ENCODE data around the gene EIF5AL1.

The EIF5AL1 gene

DNA sequence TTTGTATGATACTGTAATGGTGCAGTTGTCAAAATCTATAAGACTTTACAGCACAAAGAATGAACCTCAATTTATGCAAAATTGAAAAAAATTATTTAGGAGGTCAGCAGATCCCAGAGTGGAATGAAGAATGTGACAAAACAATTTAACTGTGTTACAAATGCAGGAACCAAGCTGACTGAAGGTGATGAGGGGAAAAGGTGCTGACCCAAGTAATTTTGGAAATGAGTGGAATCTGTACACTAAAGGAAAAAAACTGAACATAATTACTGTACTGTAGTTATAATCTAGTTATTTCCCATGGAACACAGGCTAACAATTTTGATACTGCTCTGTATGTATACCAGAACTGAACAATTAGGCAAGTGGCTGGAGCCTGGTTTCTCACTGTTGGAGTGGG, 35.7 kb upstream of the EIF5AL1 start:
- Histone ChIP-seq H3K9ac (ENCODE audit: low read length) (no peak overlapping the region), H4K20me1 (ENCODE audit: insufficient read depth, low read length) (no peaks in the 10 kb centered on the region), H3K27me3 (ENCODE audit: low read depth, low read length) (peaks cover 7% of the 10 kb centered on the region; the same call in 1 of the 2 replicates), H3K9me3 (ENCODE audit: insufficient read depth, low read length) (no peaks in the 10 kb centered on the region), H3K4me3 (ENCODE audit: low read length) (no peak overlapping the region), H3K4me2 (ENCODE audit: low read length) (no peak overlapping the region), H3K36me3 (replicated peaks; ENCODE audit: low read depth, low read length) (no peaks in the 10 kb centered on the region), H3K4me1 (ENCODE audit: low read length) (no peaks in the 10 kb centered on the region), H3K79me2 (ENCODE audit: low read length) (no peaks in the 10 kb centered on the region), H3K27ac (ENCODE audit: low read length) (no peak overlapping the region), H2AFZ (ENCODE audit: low read depth, low read length) (no peak overlapping the region)
- TF ChIP-seq, protein P1, sequence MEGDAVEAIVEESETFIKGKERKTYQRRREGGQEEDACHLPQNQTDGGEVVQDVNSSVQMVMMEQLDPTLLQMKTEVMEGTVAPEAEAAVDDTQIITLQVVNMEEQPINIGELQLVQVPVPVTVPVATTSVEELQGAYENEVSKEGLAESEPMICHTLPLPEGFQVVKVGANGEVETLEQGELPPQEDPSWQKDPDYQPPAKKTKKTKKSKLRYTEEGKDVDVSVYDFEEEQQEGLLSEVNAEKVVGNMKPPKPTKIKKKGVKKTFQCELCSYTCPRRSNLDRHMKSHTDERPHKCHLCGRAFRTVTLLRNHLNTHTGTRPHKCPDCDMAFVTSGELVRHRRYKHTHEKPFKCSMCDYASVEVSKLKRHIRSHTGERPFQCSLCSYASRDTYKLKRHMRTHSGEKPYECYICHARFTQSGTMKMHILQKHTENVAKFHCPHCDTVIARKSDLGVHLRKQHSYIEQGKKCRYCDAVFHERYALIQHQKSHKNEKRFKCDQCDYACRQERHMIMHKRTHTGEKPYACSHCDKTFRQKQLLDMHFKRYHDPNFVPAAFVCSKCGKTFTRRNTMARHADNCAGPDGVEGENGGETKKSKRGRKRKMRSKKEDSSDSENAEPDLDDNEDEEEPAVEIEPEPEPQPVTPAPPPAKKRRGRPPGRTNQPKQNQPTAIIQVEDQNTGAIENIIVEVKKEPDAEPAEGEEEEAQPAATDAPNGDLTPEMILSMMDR (IDR thresholded peaks at IDR 0.05; ENCODE audit: low read depth, low read length): no peak

DNA sequence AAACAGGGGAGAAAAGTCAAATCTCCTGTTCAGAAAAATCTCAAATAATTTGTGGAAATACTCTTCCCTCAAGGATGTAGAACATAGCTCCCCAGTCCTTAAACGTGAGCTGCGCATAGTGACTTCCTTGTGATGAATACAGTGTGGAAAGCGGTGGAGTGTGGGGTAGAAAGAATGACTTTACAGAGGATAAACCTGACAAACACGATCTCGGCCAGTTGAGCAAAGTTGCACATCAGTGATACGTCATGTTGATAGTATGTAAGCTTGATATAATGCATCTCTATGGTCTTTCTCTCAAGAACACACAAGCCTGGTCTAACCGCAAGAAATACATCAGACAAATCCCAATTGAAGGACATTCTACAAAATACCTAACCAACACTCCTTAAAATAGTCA, 34.9 kb upstream of the EIF5AL1 start:
- TF ChIP-seq, protein P1 (IDR thresholded peaks at IDR 0.05; ENCODE audit: low read depth, low read length): no peak
- TF ChIP-seq EZH2phosphoT487 (IDR thresholded peaks at IDR 0.05; ENCODE audit: low read depth): no peak
- Histone ChIP-seq H3K4me3 (ENCODE audit: low read length) (no peak overlapping the region), H3K9ac (ENCODE audit: low read length) (no peak overlapping the region), H3K27ac (ENCODE audit: low read length) (no peak overlapping the region), H3K4me1 (ENCODE audit: low read length) (no peaks in the 10 kb centered on the region), H3K36me3 (replicated peaks; ENCODE audit: low read depth, low read length) (no peaks in the 10 kb centered on the region), H2AFZ (ENCODE audit: low read depth, low read length) (no peak overlapping the region), H3K79me2 (ENCODE audit: low read length) (no peaks in the 10 kb centered on the region), H3K27me3 (ENCODE audit: low read depth, low read length) (peaks cover 7% of the 10 kb centered on the region; the same call in 1 of the 2 replicates), H3K9me3 (ENCODE audit: insufficient read depth, low read length) (no peaks in the 10 kb centered on the region), H3K4me2 (ENCODE audit: low read length) (no peak overlapping the region), H4K20me1 (ENCODE audit: insufficient read depth, low read length) (no peaks in the 10 kb centered on the region)

- no peaks in the 10 kb centered on the region for H3K36me3 ChIP-seq (replicated peaks; ENCODE audit: low read depth, low read length)
- H3K27me3 ChIP-seq (ENCODE audit: low read depth, low read length): peaks cover 7% of the 10 kb centered on the region; the same call in 1 of the 2 replicates
- no peak overlapping the region for H2AFZ ChIP-seq (ENCODE audit: low read depth, low read length)
- no peak overlapping the region for H3K27ac ChIP-seq (ENCODE audit: low read length)
- no peak overlapping the region for H3K4me2 ChIP-seq (ENCODE audit: low read length)
- no peaks in the 10 kb centered on the region for H4K20me1 ChIP-seq (ENCODE audit: insufficient read depth, low read length)
- H3K4me3 ChIP-seq (ENCODE audit: low read length): no peak overlapping the region
- H3K9ac ChIP-seq (ENCODE audit: low read length): no peak overlapping the region
- no peaks in the 10 kb centered on the region for H3K79me2 ChIP-seq (ENCODE audit: low read length)
- H3K4me1 ChIP-seq (ENCODE audit: low read length): no peaks in the 10 kb centered on the region
- TF ChIP-seq, protein P1 (IDR thresholded peaks at IDR 0.05; ENCODE audit: low read depth, low read length): no peak
- TF ChIP-seq EZH2phosphoT487 (IDR thresholded peaks at IDR 0.05; ENCODE audit: low read depth): no peak
- no peaks in the 10 kb centered on the region for H3K9me3 ChIP-seq (ENCODE audit: insufficient read depth, low read length)
Measured at GRCh38 chr10:79479283-79479909, 32.9 kb upstream of the EIF5AL1 start.

DNA sequence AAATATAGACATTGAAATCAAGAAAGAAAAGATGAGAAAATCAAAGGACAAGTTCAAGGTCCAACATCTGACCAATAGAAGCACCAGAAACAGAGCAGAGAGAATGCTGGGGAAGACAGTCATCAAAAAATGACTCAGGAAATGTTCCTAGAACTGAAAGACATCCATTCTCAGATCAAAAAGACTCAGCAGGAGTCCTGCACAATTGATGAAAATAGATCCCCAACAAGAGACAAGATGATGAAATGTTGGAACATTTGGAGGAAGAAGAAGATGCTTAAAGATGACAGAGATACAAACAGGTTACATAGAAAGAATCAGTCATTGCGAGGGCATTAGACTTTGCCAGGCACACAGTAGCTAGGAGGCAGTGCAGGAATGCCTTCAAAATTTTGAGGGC, 30.0 kb upstream of the EIF5AL1 start:
- Histone ChIP-seq H3K9me3 (ENCODE audit: insufficient read depth, low read length) (no peaks in the 10 kb centered on the region), H2AFZ (ENCODE audit: low read depth, low read length) (no peak overlapping the region), H3K36me3 (replicated peaks; ENCODE audit: low read depth, low read length) (no peaks in the 10 kb centered on the region), H4K20me1 (ENCODE audit: insufficient read depth, low read length) (no peaks in the 10 kb centered on the region), H3K27ac (ENCODE audit: low read length) (no peak overlapping the region), H3K4me1 (ENCODE audit: low read length) (peaks cover 2% of the 10 kb centered on the region; the same call in 1 of the 2 replicates), H3K27me3 (ENCODE audit: low read depth, low read length) (no peaks in the 10 kb centered on the region; the same call in 1 of the 2 replicates), H3K79me2 (ENCODE audit: low read length) (no peaks in the 10 kb centered on the region), H3K9ac (ENCODE audit: low read length) (no peak overlapping the region), H3K4me2 (ENCODE audit: low read length) (no peak overlapping the region), H3K4me3 (ENCODE audit: low read length) (no peak overlapping the region)
- TF ChIP-seq EZH2phosphoT487 (IDR thresholded peaks at IDR 0.05; ENCODE audit: low read depth): no peak
- TF ChIP-seq, protein P1 (IDR thresholded peaks at IDR 0.05; ENCODE audit: low read depth, low read length): no peak

Data from OCI-LY3 (cell line).